Prostate gland (tissue), 2 donors: ENCODE data around the gene CFAP99.

Experiments used
- POLR2AphosphoS5 ChIP-seq: sonication (generic); formaldehyde crosslinking; IDR thresholded peaks from one replicate; pipeline ENCODE4 v1.6.1; 2017; ENCODE audit warnings: antibody characterized with exemption
- TF ChIP-seq, protein P1 (sequence below), 4 experiments: fragments of 200-600 bp in 2 of 4; fragments of 450-650 bp in 2 of 4; sonication (generic) in 2 of 4; IDR thresholded peaks; 1 replicate in 3 of 4; 2 replicates in 1 of 4; pipeline ENCODE4 v1.5.1; 2016 to 2019; ENCODE audit warnings: antibody characterized with exemption in 4 of 4, mild to moderate bottlenecking in 2 of 4, moderate library complexity in 2 of 4

DNA sequence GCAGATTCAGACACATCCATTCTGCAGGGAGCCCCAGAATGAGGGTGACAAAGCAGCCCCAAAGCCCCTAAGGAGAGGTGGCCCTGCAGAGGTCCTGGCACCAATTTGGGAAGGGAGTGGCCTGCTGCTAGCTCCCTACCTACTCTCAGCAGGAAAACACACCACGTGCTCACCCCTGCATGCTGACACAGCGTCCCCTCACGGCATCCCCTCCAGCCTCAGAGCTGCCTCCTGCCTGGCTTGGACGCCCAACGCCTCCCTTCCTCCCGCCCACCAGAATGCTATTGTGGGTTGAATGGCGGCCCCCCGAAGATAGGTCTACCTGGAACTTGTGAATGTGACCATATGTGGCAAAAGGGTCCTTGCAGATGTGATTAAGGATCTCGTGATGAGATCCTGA is 29.1 kb upstream of the CFAP99 start:
- TF ChIP-seq, protein P1, sequence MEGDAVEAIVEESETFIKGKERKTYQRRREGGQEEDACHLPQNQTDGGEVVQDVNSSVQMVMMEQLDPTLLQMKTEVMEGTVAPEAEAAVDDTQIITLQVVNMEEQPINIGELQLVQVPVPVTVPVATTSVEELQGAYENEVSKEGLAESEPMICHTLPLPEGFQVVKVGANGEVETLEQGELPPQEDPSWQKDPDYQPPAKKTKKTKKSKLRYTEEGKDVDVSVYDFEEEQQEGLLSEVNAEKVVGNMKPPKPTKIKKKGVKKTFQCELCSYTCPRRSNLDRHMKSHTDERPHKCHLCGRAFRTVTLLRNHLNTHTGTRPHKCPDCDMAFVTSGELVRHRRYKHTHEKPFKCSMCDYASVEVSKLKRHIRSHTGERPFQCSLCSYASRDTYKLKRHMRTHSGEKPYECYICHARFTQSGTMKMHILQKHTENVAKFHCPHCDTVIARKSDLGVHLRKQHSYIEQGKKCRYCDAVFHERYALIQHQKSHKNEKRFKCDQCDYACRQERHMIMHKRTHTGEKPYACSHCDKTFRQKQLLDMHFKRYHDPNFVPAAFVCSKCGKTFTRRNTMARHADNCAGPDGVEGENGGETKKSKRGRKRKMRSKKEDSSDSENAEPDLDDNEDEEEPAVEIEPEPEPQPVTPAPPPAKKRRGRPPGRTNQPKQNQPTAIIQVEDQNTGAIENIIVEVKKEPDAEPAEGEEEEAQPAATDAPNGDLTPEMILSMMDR (IDR thresholded peaks at IDR 0.05): no peak
- no peak for TF ChIP-seq POLR2AphosphoS5
